Measurements from ENCODE around the gene IRF2BP2. TPM values are rescaled to one million over a fixed set of nuclear protein-coding genes. Genes with fewer than 3 reads are reported as not detected.

IRF2BP2 gene
- total RNA-seq, 1 donor: 172 TPM

GRCh38 chr1:234586304-234586703 is 23.7 kb downstream of the IRF2BP2 start:
- peak overlapping the region; percentile 80 for H3K27ac ChIP-seq (ENCODE audit: low read depth, low read length)
- no peak for TF ChIP-seq CTCF (IDR thresholded peaks at IDR 0.05; ENCODE audit: extremely low read depth, low read depth, low read length)
- no peak overlapping the region for H3K4me3 ChIP-seq (ENCODE audit: insufficient read depth, low read length)
- H2AFZ ChIP-seq (ENCODE audit: low read length): no peak overlapping the region
- no peak for DNase-seq (ENCODE audit: insufficient read length, low spot score, missing footprints)
- no peaks in the 10 kb centered on the region for H3K9me3 ChIP-seq (ENCODE audit: low read depth, low read length)
- no peaks in the 10 kb centered on the region for H4K20me1 ChIP-seq (ENCODE audit: insufficient read depth, low read length)
- H3K4me2 ChIP-seq (ENCODE audit: insufficient read depth, low read length): peak overlapping the region; percentile 42
- peaks cover 64% of the 10 kb centered on the region for H3K4me1 ChIP-seq (ENCODE audit: insufficient read depth, low read length)
- no peaks in the 10 kb centered on the region for H3K79me2 ChIP-seq (ENCODE audit: insufficient read depth, low read length)
- no peaks in the 10 kb centered on the region for H3K36me3 ChIP-seq (ENCODE audit: insufficient read depth, low read length)
- no peaks in the 10 kb centered on the region for H3K27me3 ChIP-seq (ENCODE audit: insufficient read depth, low read length)

GRCh38 chr1:234585330-234586055 is 24.5 kb downstream of the IRF2BP2 start:
- TF ChIP-seq CTCF (IDR thresholded peaks at IDR 0.05; ENCODE audit: extremely low read depth, low read depth, low read length): no peak
- Histone ChIP-seq H3K27ac (ENCODE audit: low read depth, low read length) (peak overlapping the region; percentile 80), H3K4me3 (ENCODE audit: insufficient read depth, low read length) (peak overlapping the region; percentile 12), H4K20me1 (ENCODE audit: insufficient read depth, low read length) (no peaks in the 10 kb centered on the region), H3K4me1 (ENCODE audit: insufficient read depth, low read length) (peaks cover 64% of the 10 kb centered on the region), H3K9me3 (ENCODE audit: low read depth, low read length) (no peaks in the 10 kb centered on the region), H2AFZ (ENCODE audit: low read length) (no peak overlapping the region), H3K4me2 (ENCODE audit: insufficient read depth, low read length) (peak overlapping the region; percentile 42), H3K36me3 (ENCODE audit: insufficient read depth, low read length) (no peaks in the 10 kb centered on the region), H3K79me2 (ENCODE audit: insufficient read depth, low read length) (no peaks in the 10 kb centered on the region), H3K27me3 (ENCODE audit: insufficient read depth, low read length) (no peaks in the 10 kb centered on the region)
- DNase-seq (ENCODE audit: insufficient read length, low spot score, missing footprints): peak; percentile 89

GRCh38 chr1:234584926-234585325 is 25.1 kb downstream of the IRF2BP2 start:
- H3K4me3 ChIP-seq (ENCODE audit: insufficient read depth, low read length): no peak overlapping the region
- no peaks in the 10 kb centered on the region for H3K9me3 ChIP-seq (ENCODE audit: low read depth, low read length)
- no peak for TF ChIP-seq CTCF (IDR thresholded peaks at IDR 0.05; ENCODE audit: extremely low read depth, low read depth, low read length)
- H3K4me2 ChIP-seq (ENCODE audit: insufficient read depth, low read length): peak overlapping the region; percentile 42
- no peaks in the 10 kb centered on the region for H4K20me1 ChIP-seq (ENCODE audit: insufficient read depth, low read length)
- H3K79me2 ChIP-seq (ENCODE audit: insufficient read depth, low read length): no peaks in the 10 kb centered on the region
- no peaks in the 10 kb centered on the region for H3K36me3 ChIP-seq (ENCODE audit: insufficient read depth, low read length)
- H2AFZ ChIP-seq (ENCODE audit: low read length): no peak overlapping the region
- DNase-seq (ENCODE audit: insufficient read length, low spot score, missing footprints): no peak
- H3K4me1 ChIP-seq (ENCODE audit: insufficient read depth, low read length): peaks cover 64% of the 10 kb centered on the region
- H3K27me3 ChIP-seq (ENCODE audit: insufficient read depth, low read length): no peaks in the 10 kb centered on the region
- H3K27ac ChIP-seq (ENCODE audit: low read depth, low read length): peak overlapping the region; percentile 80

GRCh38 chr1:234584420-234584805 is 25.6 kb downstream of the IRF2BP2 start:
- DNase-seq (ENCODE audit: insufficient read length, low spot score, missing footprints): no peak
- no peak for TF ChIP-seq CTCF (IDR thresholded peaks at IDR 0.05; ENCODE audit: extremely low read depth, low read depth, low read length)
- Histone ChIP-seq H3K4me3 (ENCODE audit: insufficient read depth, low read length) (no peak overlapping the region), H3K27me3 (ENCODE audit: insufficient read depth, low read length) (no peaks in the 10 kb centered on the region), H2AFZ (ENCODE audit: low read length) (no peak overlapping the region), H3K4me2 (ENCODE audit: insufficient read depth, low read length) (no peak overlapping the region), H3K79me2 (ENCODE audit: insufficient read depth, low read length) (no peaks in the 10 kb centered on the region), H4K20me1 (ENCODE audit: insufficient read depth, low read length) (no peaks in the 10 kb centered on the region), H3K9me3 (ENCODE audit: low read depth, low read length) (no peaks in the 10 kb centered on the region), H3K27ac (ENCODE audit: low read depth, low read length) (peak overlapping the region; percentile 80), H3K4me1 (ENCODE audit: insufficient read depth, low read length) (peaks cover 61% of the 10 kb centered on the region), H3K36me3 (ENCODE audit: insufficient read depth, low read length) (no peaks in the 10 kb centered on the region)

Measured in osteoblast (primary cell).